GM18498 (cell line): ENCODE data around the gene SLF2.
"Not testable (repeated sequence)": the region's sequence is repeated elsewhere in the genome, so short reads cannot be mapped to it uniquely, and the experiment has no call there.

ENCODE experiments used
- ATAC-seq: cut with Tn5 transposase; IDR thresholded peaks from one replicate; pipeline ENCODE4 v1.9.1; 2021; ENCODE audit warnings: mild to moderate bottlenecking, moderate library complexity; ENCODE audit not compliant: unreplicated experiment

The SLF2 gene

DNA sequence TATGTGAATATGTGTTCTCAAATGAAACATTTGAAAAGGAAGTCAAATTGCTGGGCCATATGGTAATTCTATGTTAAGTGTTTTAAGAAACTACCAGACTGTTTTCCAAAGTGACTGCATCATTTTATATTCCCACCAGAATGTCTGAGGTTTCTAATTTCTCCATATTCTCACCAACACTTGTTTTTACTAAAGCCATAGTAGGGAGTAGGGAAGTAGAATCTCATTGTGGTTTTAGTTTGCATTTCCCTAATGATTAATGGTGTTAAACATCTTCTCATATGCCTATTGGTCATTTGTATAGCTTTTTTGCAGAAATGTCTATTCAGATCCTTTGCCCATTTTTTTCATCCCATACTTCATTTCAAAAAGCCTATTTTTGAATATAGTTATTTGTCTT, 47.5 kb downstream of the SLF2 start:
- no peak for ATAC-seq

DNA sequence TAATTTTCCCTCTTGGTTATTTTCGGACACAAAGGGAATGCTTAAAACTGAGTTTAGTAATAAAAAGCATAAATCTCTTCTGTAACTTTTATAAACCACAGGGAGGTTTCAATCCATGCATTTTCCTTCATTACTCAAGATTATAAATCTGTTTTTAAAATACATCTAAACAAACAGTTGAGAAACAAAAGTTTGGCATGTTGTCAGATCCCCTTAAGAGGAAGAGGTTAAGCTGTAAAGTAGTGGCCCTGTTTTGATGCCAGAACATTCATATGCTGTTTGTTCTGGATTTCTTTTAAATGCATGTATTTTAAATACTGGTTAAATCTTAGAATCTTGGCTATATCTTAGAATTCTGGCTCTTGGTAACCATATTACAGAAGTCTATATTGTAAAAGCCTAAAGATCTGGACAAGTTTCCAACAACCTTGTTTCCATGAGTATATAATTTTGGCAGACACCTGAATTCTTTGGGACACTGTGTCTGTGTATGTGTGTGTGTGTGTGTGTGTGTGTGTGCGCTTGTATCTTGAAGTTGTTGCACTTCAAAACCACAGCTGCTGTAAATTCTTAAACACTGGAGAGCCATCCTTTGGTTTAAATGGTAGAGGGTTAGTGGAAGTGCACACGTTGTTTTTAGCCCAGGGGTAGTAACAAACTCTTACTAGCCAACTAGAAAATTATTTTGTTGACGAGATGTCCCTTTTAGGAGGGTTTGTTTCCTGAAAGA, 49.8 kb downstream of the SLF2 start:
- no peak for ATAC-seq

- no peak for ATAC-seq
Observed at GRCh38 chr10:100963826-100964225, 51.1 kb downstream of the SLF2 start.

GRCh38 chr10:100965820-100966219, 53.1 kb downstream of the SLF2 start:
- ATAC-seq: no peak

GRCh38 chr10:100966887-100967286, 54.1 kb downstream of the SLF2 start:
- no peak for ATAC-seq

DNA sequence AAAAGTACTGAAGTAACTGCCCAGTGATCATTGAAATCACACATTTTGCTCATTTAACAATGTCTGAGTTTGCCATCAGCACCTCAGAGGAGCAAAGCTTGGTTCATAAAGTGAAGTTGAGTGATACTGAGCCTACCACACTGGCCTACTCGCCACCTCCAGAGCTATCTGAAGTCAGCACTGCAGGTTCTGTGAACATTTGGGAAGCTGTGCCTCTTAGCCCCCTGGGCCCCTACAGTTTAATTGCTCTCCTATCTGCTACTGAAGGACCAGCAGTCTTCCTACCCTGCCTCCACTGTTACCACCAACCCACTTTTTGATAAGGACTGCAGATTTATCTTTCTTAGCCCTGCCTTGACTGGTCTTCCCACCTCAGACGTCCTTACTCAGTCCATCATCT, 54.6 kb downstream of the SLF2 start:
- no peak for ATAC-seq

DNA sequence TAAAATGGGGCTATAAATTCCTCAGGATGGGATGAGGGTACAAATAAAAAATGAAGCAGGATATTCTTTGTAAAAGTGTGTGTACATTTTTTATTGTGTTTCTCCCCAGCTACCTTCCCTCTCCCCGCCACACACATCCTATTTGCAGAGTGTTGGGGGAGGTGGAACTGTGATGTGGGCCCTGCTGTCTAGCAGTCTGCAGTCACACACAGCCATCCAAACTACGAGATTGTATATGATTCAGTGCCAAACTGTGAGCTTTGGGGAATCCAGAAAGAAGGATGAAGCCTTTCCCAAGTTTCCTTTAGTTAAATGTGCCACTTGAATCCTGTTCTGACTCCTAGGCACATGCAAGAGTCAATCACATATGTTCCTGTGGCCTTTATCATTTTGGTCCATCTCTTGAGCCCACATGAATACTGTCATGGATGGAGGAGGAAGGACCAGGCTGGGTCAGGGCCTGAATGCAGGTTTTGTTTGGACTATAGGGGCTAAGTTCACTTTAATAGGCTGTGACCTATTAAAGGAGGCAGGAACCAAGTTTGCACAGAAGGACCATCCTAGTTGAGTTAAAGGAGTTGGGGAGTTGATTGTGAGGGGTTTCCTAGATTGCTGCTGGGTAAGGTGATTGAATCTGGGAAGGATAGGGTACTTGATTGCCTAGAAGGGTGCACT, 55.4 kb downstream of the SLF2 start:
- ATAC-seq: no peak

DNA sequence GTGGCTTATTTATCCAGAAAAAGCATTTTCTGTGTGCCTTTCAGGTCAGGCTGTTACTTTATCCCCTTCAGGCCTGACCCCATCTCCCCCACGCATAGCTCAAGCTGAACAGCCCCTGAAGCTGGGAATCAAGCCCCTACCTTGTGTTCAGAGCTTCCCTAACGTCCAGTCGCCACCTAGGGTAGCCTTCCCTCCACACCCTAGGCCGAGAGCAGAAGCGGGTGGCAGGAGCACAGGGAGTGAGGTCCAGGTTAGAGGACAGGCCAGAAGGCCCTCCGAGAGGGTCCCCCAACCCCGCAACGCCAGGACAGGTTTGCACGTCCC, 56.1 kb downstream of the SLF2 start:
- ATAC-seq: no peak

DNA sequence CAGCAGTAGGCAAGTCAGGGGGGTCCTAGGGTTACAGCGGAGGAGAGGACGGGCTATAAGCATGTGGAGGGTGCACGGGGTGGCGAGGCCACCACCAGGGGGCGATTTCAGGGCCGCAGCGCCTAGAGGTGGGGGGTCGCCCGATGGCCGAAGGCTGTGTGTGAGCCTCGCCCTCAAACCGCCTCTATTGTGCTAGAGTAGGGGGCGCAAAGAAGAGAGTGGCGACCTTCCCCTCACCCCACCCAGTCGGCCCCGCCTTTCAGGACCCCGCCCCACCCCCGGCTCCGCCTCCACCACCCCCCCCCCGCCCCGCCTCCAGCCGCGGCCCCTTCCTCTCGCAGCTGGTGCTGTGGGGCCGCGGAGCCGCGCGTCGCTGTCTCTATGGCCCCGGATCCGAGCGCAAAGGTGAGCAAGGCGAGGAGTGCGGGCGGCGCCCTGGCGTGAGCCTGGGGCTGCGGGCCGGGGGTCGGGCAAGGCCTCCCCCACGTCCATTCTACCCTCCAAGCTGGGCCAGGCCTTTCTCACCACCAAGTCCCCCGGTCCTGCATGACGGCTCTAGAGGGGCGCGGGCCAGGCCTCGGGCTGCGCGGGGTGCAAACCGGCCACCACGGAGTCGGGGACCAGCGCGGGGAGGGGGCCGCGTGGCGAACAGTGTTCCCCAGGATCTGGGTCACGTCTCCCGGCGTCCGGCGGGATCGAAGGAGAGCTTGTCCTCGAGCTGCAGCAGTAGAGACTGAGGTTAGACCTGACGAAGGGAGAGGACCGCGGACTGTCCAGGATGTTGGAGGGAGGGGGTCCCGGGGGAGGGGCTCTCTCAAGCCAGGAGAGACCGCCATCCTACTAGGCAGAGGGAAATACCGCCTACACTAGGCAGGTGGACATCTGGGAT, 56.7 kb downstream of the SLF2 start, which contains the start of gene SEMA4G:
Gene SEMA4G, plus strand, starts transcription at position 318 of the 889 bp plus-strand sequence. CDS start 3,409 bp downstream, outside the sequence.
- ATAC-seq: peak; percentile 50

- no peak for ATAC-seq
Observed at GRCh38 chr10:100970076-100970913, 57.5 kb downstream of the SLF2 start.

DNA sequence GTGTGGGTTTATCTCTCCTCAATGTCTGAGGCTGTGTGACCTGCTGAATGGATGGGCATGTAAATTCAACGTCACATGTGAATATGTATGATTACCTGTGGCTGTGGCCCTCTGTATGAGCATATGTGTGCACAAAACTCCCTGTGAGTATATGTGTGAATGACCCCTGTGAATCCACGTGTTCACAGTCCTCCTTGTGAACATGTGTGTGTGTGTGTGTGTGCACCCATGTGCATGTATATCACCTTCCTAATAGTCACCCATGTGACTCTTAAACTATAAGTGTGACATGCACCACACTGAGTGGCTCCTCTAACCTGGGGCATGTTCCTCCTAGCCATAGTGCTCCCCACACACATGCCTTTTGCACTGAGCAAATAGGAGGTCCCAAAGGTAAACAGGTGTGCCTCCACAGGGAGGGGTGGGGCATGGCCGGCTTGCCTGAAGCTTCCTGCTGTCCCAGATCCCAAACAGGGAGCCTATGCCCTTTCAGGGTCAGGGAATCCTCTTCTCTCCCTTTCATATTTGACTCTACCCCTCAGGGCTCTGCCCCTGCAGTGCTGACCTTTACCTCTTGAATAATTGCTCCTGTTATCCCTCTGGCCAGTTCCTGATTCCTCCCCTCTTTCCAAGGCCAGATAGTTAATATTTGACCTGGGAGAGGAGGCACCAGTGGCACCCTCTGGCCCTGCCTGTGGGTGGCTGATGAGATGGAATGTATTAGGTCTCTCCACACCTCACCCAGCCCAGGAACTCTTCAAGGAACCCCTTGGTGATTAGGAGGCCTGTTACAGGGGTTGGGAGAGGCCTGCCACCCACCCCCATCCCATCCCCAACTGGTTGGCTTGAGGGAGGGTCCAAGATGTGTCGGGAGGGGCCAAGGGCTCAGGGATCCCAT, 58.4 kb downstream of the SLF2 start:
- ATAC-seq: no peak

DNA sequence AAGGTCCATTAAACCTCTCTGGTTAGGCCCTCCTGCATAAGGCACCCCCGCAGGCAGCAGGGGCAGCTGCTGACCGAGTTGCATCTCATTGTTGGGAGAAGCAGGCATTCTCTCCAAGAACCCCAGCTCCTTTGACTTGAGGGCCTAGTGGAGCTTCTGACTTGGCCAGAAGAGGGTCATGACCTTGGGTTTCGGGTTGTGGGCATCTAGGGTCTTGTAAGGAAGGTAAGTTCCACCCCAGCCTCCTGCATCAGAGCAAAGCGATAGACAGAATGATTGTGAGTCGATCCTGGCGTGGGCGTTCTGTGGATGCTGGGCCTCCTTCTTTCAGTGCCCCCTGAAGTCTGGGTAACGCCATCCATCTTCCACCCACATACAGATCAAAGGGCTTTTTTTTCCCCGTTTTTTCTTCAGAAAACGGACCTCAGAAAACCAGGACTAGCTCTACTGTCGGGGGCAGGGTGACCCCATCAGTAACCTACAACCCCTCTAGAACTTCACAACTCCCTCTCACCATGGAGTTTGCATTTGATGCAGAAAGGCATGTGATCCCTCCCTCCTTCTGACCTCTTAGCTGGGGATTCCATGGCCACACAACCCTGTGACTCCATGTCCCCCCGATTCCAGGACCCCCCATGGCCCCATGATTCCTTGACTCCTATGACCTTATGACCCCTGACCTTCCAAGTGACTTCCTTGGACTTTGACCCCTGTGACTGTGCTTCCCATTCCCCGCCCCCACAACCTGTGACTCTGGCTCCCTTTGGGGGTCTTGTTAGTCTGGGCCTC, 59.5 kb downstream of the SLF2 start:
- ATAC-seq: no peak

DNA sequence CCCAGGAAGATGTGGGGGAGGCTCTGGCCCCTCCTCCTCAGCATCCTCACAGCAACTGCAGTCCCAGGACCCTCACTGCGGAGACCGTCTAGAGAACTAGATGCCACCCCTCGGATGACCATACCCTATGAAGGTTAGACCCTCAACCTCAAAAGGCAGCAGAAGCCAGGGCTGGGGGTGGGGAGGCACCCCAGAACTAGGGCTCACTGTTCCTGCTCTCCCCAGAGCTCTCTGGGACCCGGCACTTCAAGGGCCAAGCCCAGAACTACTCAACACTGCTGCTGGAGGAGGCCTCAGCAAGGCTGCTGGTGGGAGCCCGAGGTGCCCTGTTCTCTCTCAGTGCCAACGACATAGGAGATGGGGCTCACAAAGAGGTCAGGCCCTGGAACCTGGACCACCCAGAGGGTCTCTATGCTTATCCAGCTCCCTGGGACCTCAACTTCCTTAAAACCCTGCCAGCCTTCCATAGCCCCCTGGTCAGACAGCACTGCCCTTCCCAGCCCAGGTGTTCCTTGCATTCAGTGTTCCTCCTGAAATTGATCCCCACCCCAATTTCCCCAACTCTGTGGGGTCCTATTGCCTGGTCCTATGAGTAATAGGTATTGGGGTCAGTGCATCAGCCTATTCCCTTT, 60.3 kb downstream of the SLF2 start:
- ATAC-seq: no peak

- ATAC-seq: not testable (repeated sequence)
Observed at GRCh38 chr10:100975397-100975796, 62.6 kb downstream of the SLF2 start.

GRCh38 chr10:100976906-100977305, 64.1 kb downstream of the SLF2 start:
- ATAC-seq: no peak

GRCh38 chr10:100977436-100977835, 64.7 kb downstream of the SLF2 start:
- no peak for ATAC-seq

DNA sequence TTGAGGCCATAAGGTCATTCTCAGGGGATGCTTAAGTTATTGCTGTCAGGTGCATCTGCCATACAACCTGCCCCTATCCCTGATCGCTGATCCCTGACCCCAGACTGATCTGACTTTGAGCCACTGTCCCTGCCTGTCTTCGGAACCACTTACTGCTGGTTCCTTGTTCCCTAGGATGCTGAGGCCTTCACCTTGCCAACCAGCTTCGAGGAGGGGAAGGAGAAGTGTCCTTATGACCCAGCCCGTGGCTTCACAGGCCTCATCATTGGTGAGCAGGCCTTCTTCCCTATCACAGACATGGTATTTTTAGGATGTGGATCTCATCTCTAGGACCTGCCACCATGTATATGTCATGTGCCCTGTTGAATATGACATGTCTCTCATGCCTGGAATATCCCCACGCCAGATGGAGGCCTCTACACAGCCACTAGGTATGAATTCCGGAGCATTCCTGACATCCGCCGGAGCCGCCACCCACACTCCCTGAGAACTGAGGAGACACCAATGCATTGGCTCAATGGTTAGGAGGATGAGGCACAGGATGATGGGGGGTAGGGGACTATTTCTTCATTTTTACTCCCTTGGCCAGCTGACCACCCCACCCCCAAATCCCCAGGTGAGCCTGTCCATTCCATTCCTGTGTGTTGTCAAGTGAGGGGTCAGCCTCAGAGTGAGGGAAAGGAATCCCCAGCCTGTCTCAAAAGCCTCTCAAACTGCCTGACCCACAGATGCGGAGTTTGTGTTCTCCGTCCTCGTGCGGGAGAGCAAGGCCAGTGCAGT, 65.5 kb downstream of the SLF2 start:
- no peak for ATAC-seq

- no peak for ATAC-seq
Observed at GRCh38 chr10:100978901-100979195, 66.1 kb downstream of the SLF2 start.
